H1 (cell line): ENCODE data around the gene GPC4. TPM values are rescaled to one million over a fixed set of nuclear protein-coding genes. Genes with fewer than 3 reads are reported as not detected.

Experiments
- CTCF ChIA-PET: fragments of 300-600 bp; sonication (Branson Sonifier 250); formaldehyde crosslinking; loops from one replicate; lab custom pipeline; 2021; ENCODE audit not compliant: partially characterized antibody; lab: Charles Lee
- POLR2A ChIA-PET: fragments of 300-600 bp; sonication (Branson Sonifier 250); formaldehyde crosslinking; loops from one replicate; lab custom pipeline; 2021; ENCODE audit warnings: inconsistent platforms; ENCODE audit not compliant: partially characterized antibody; lab: Charles Lee
- DNase-seq, 2 experiments: peaks; one replicate each; pipeline versions ENCODE4 v3.0.0 to v3.0.0-alpha.2; 2010 to 2022; ENCODE audit warnings: low spot score in 2 of 2, low read depth in 1 of 2, mixed read lengths in 1 of 2
- FAIRE-seq: peaks from 2 replicates; lab custom pipeline; 2011; peaks lifted over from hg19 to GRCh38; lab: Jason Lieb, UNC
- H2AFZ ChIP-seq: 2 replicates; pipeline ENCODE4 v1.8.1; 2012; ENCODE audit warnings: low read length, inconsistent platforms
- H2AK5ac ChIP-seq: 2 replicates; pipeline ENCODE4 v1.6.1; 2013; ENCODE audit warnings: low read depth, low read length
- H2BK120ac ChIP-seq: replicated peaks from 2 replicates; pipeline ENCODE3; 2013; ENCODE audit warnings: low read depth, low read length, inconsistent platforms
- H2BK12ac ChIP-seq: 2 replicates; pipeline ENCODE4 v1.6.1; 2013; ENCODE audit warnings: low read depth, low read length
- H2BK15ac ChIP-seq: 2 replicates; pipeline ENCODE4 v1.6.1; 2013; ENCODE audit warnings: low read length
- H2BK20ac ChIP-seq: 2 replicates; pipeline ENCODE4 v1.6.1; 2013; ENCODE audit warnings: low read length
- H2BK5ac ChIP-seq: 2 replicates; pipeline ENCODE4 v1.6.1; 2013; ENCODE audit warnings: low read depth, low read length
- H3K14ac ChIP-seq: 2 replicates; pipeline ENCODE4 v1.6.1; 2013; ENCODE audit warnings: inconsistent platforms; ENCODE audit not compliant: insufficient read length
- H3K18ac ChIP-seq: 2 replicates; pipeline ENCODE4 v1.6.1; 2013; ENCODE audit warnings: low read length; ENCODE audit errors: extremely low read depth
- H3K23ac ChIP-seq: 2 replicates; pipeline ENCODE4 v1.6.1; 2013; ENCODE audit warnings: inconsistent platforms; ENCODE audit not compliant: insufficient read length
- H3K23me2 ChIP-seq: 2 replicates; pipeline ENCODE4 v1.6.1; 2013; ENCODE audit warnings: low read depth, low read length
- H3K27ac ChIP-seq: 2 replicates; pipeline ENCODE4 v1.6.1; 2011; ENCODE audit warnings: low read depth, low read length, inconsistent platforms
- H3K27me3 ChIP-seq, 4 experiments: replicated peaks in 1 of 4; 1 replicate in 1 of 4; 2 replicates in 3 of 4; pipeline versions ENCODE4 v1.6.1 to v1.8.1; 2011 to 2013; ENCODE audit warnings: low read length in 3 of 4, mild to moderate bottlenecking in 3 of 4, inconsistent platforms in 2 of 4, mixed read lengths in 2 of 4, moderate library complexity in 1 of 4; ENCODE audit not compliant: control insufficient read depth in 3 of 4, insufficient read depth in 3 of 4; ENCODE audit errors: extremely low read depth in 1 of 4
- H3K36me3 ChIP-seq, 4 experiments: 2 replicates each; pipeline versions ENCODE4 v1.6.1 to v1.8.1; 2011 to 2013; ENCODE audit warnings: mild to moderate bottlenecking in 4 of 4, low read length in 3 of 4, moderate library complexity in 2 of 4, control low read depth in 1 of 4, inconsistent platforms in 1 of 4; ENCODE audit not compliant: insufficient read depth in 4 of 4, control insufficient read depth in 2 of 4
- H3K4ac ChIP-seq: replicated peaks from 2 replicates; pipeline ENCODE3; 2013; ENCODE audit warnings: low read length, low read depth, mixed read lengths, inconsistent platforms; ENCODE audit not compliant: insufficient read length
- H3K4me1 ChIP-seq, 4 experiments: replicated peaks in 1 of 4; 1 replicate in 1 of 4; 2 replicates in 3 of 4; pipeline versions ENCODE4 v1.6.1 to v1.8.1; 2011 to 2013; ENCODE audit warnings: low read length in 3 of 4, inconsistent platforms in 2 of 4, mixed read lengths in 1 of 4; ENCODE audit not compliant: insufficient read depth in 4 of 4, control insufficient read depth in 3 of 4
- H3K4me2 ChIP-seq, 2 experiments: 2 replicates each; pipeline versions ENCODE4 v1.6.1 to v1.8.1; 2011 to 2013; ENCODE audit warnings: low read depth in 2 of 2, low read length in 2 of 2, control low read depth in 1 of 2, inconsistent platforms in 1 of 2, mild to moderate bottlenecking in 1 of 2; ENCODE audit not compliant: insufficient read depth in 1 of 2
- H3K4me3 ChIP-seq, 4 experiments: fragments of 200-600, 300-600 bp in 1 of 4; sonication (generic), shearing (Covaris generic), sonication (Bioruptor Twin) in 1 of 4; 2 replicates each; pipeline versions ENCODE4 v1.5.1 to v1.8.1; 2011 to 2016; ENCODE audit warnings: low read length in 4 of 4, low read depth in 3 of 4, control low read depth in 2 of 4, inconsistent platforms in 2 of 4, mild to moderate bottlenecking in 2 of 4, mixed read lengths in 1 of 4, moderate library complexity in 1 of 4; ENCODE audit not compliant: insufficient read depth in 2 of 4; ENCODE audit errors: extremely low read depth in 1 of 4
- H3K56ac ChIP-seq: replicated peaks from 2 replicates; pipeline ENCODE3; 2013; ENCODE audit warnings: low read depth, mild to moderate bottlenecking, mixed read lengths, low read length, inconsistent platforms; ENCODE audit not compliant: insufficient read length
- H3K79me1 ChIP-seq: 2 replicates; pipeline ENCODE4 v1.6.1; 2013; ENCODE audit warnings: low read depth, low read length, control low read depth
- H3K79me2 ChIP-seq, 2 experiments: 2 replicates each; pipeline versions ENCODE4 v1.6.1 to v1.8.1; 2012 to 2013; ENCODE audit warnings: low read length in 2 of 2, mild to moderate bottlenecking in 2 of 2, inconsistent platforms in 1 of 2; ENCODE audit not compliant: insufficient read depth in 2 of 2, control insufficient read depth in 1 of 2
- H3K9ac ChIP-seq, 4 experiments: replicated peaks in 1 of 4; 1 replicate in 1 of 4; 2 replicates in 3 of 4; pipeline versions ENCODE4 v1.6.1 to v1.8.1; 2011 to 2013; ENCODE audit warnings: low read depth in 3 of 4, low read length in 3 of 4, control low read depth in 2 of 4, mild to moderate bottlenecking in 2 of 4, moderate library complexity in 2 of 4, inconsistent platforms in 1 of 4; ENCODE audit errors: extremely low read depth in 1 of 4
- H3K9me3 ChIP-seq, 2 experiments: 2 replicates each; pipeline versions ENCODE4 v1.6.1 to v1.8.1; 2012 to 2013; ENCODE audit warnings: mild to moderate bottlenecking in 2 of 2, moderate library complexity in 2 of 2, control low read depth in 1 of 2, inconsistent platforms in 1 of 2, low read depth in 1 of 2, low read length in 1 of 2, mixed read lengths in 1 of 2; ENCODE audit not compliant: insufficient read depth in 2 of 2
- H4K20me1 ChIP-seq, 2 experiments: replicated peaks in 1 of 2; 2 replicates each; pipeline versions ENCODE3 to v1.8.1; 2011 to 2013; ENCODE audit warnings: inconsistent platforms in 2 of 2, low read length in 2 of 2, mild to moderate bottlenecking in 1 of 2; ENCODE audit not compliant: insufficient read depth in 2 of 2, control insufficient read depth in 1 of 2
- H4K5ac ChIP-seq: 2 replicates; pipeline ENCODE4 v1.6.1; 2013; ENCODE audit warnings: low read length, low read depth, mixed read lengths, inconsistent platforms; ENCODE audit not compliant: insufficient read length
- H4K8ac ChIP-seq: 2 replicates; pipeline ENCODE4 v1.8.0; 2013; ENCODE audit warnings: mild to moderate bottlenecking, moderate library complexity, low read length, inconsistent platforms; ENCODE audit not compliant: insufficient read depth; ENCODE audit errors: extremely low read depth
- H4K91ac ChIP-seq: replicated peaks from 2 replicates; pipeline ENCODE3; 2013; ENCODE audit warnings: low read length, mixed read lengths, inconsistent platforms; ENCODE audit not compliant: insufficient read length
- ASH2L ChIP-seq: fragments of 200-600, 300-600 bp; sonication (generic); IDR thresholded peaks from one replicate; pipeline ENCODE4 v1.7.1; 2017; ENCODE audit warnings: low read length
- ATF2 ChIP-seq: IDR thresholded peaks from 2 replicates; pipeline ENCODE4 v1.6.1; 2012; ENCODE audit warnings: low read length, inconsistent platforms
- BACH1 ChIP-seq: IDR thresholded peaks from 2 replicates; pipeline ENCODE4 v1.6.1; 2012; ENCODE audit warnings: low read length, improper control_type of control experiment
- BCL11A ChIP-seq, 2 experiments: IDR thresholded peaks; one replicate each; pipeline ENCODE4 v1.6.1; 2011; ENCODE audit warnings: low read depth in 2 of 2, low read length in 2 of 2, mild to moderate bottlenecking in 2 of 2
- BRCA1 ChIP-seq: IDR thresholded peaks from 2 replicates; pipeline ENCODE4 v1.6.1; 2012; ENCODE audit warnings: low read depth, low read length, improper control_type of control experiment
- CEBPB ChIP-seq: IDR thresholded peaks from 2 replicates; pipeline ENCODE4 v1.6.1; 2012; ENCODE audit warnings: low read depth, low read length
- KDM1A ChIP-seq: fragments of 200-600, 300-600 bp; sonication (generic); IDR thresholded peaks from 2 replicates; pipeline ENCODE4 v1.7.1; 2016; ENCODE audit warnings: mild to moderate bottlenecking, low read length, borderline replicate concordance
- MAFK ChIP-seq: IDR thresholded peaks from 2 replicates; pipeline ENCODE4 v1.6.1; 2012; ENCODE audit warnings: low read depth, mild to moderate bottlenecking, improper control_type of control experiment, low read length
- NANOG ChIP-seq: IDR thresholded peaks from 2 replicates; pipeline ENCODE4 v1.6.1; 2011; ENCODE audit warnings: low read length, low read depth, mild to moderate bottlenecking, inconsistent platforms; ENCODE audit not compliant: insufficient read depth, poor library complexity, severe bottlenecking
- POLR2AphosphoS5 ChIP-seq: IDR thresholded peaks from 2 replicates; pipeline ENCODE4 v1.6.1; 2011; ENCODE audit warnings: low read depth, low read length
- TAF1 ChIP-seq: IDR thresholded peaks from 2 replicates; pipeline ENCODE4 v1.6.1; 2011; ENCODE audit warnings: mild to moderate bottlenecking, low read depth, low read length
- TAF7 ChIP-seq: optimal IDR thresholded peaks from 2 replicates; pipeline ENCODE3; 2011; ENCODE audit warnings: low read depth, mild to moderate bottlenecking, inconsistent platforms, low read length, moderate library complexity, borderline replicate concordance
- ZNF274 ChIP-seq: IDR thresholded peaks from 2 replicates; pipeline ENCODE4 v1.7.0; 2012; ENCODE audit warnings: low read length, borderline replicate concordance; ENCODE audit errors: extremely low read depth
- WGBS, 2 experiments: shearing (Covaris generic) in 1 of 2; methylation state at CpG; one replicate each; pipeline versions ENCODE4 v1.1.6 to v1.1.7; 2013 to 2015; ENCODE audit warnings: low lambda C conversion rate in 2 of 2, mixed read lengths in 2 of 2, inconsistent platforms in 1 of 2, low coverage in 1 of 2, missing lambda C conversion rate in 1 of 2; ENCODE audit not compliant: insufficient replicate concordance in 2 of 2, insufficient coverage in 1 of 2, insufficient read length in 1 of 2; ENCODE audit errors: extremely low coverage in 1 of 2, missing lambda C conversion rate in 1 of 2; 5-methylcytosine and 5-hydroxymethylcytosine counted together
- polyA plus RNA-seq, 7 experiments: library from polyadenylated mRNA; depleted of rRNA in 3 of 7; stranded (reverse) in 5 of 7; unstranded in 2 of 7; fragments of >200 nt in 5 of 7; fragments of 200-250 nt in 2 of 7; gene quantifications; 1 replicate in 5 of 7; 2 replicates in 1 of 7; 4 replicates in 1 of 7; pipeline versions ENCODE4 v1.2.1 to v1.2.3, GENCODE V29; 2011 to 2013; ENCODE audit warnings: missing spikeins in 2 of 7, mixed read lengths in 2 of 7
- total RNA-seq: library from RNA; stranded (reverse); fragmentation: NEBNext Ultra II Directional; extraction: Animal tissue kit (Norgen Biotek cat#: 25700); gene quantifications from 2 replicates; pipeline ENCODE4 v1.2.1, GENCODE V29; 2021

GPC4 gene
- total and polyA plus RNA-seq, 2 of the 8 experiments (the other 6 are each of a cell fraction or from before 2014, with no cell fraction given), result 46.8 to 230 TPM

- Histone ChIP-seq H2BK120ac (no peak overlapping the region), H2AK5ac (no peak overlapping the region), H3K27ac (no peak overlapping the region), H3K4me1 (peaks cover 0 to 10% (median 4%) of the 10 kb centered on the region in 4 experiments; a peak in 5 of 7 replicates), H3K36me3 (peaks cover 0 to 39% (median 14%) of the 10 kb centered on the region in 4 experiments; a peak in 4 of 8 replicates), H3K27me3 (no peaks in the 10 kb centered on the region), H3K4me3 (no peak overlapping the region), H4K5ac (no peak overlapping the region), H3K9me3 (no peaks in the 10 kb centered on the region), H2AFZ (no peak overlapping the region), H4K91ac (no peak overlapping the region), H3K9ac (no peak overlapping the region), H3K4ac (no peak overlapping the region), H3K79me1 (peaks cover 2% of the 10 kb centered on the region; the same call in 1 of the 2 replicates), H2BK15ac (no peak overlapping the region), H4K8ac (no peak overlapping the region), H3K56ac (no peak overlapping the region), H3K14ac (no peak overlapping the region), H3K23me2 (no peaks in the 10 kb centered on the region), H2BK5ac (no peak overlapping the region), H2BK12ac (no peak overlapping the region), H3K18ac (no peak overlapping the region), H4K20me1 (peaks cover 2 to 5% of the 10 kb centered on the region in 2 experiments), H3K79me2 (peaks cover 0 to 90% of the 10 kb centered on the region in 2 experiments; a peak in 2 of 4 replicates), H3K23ac (no peak overlapping the region), H3K4me2 (no peak overlapping the region), H2BK20ac (no peak overlapping the region)
- DNase-seq (no peak), FAIRE-seq (no peak)
- CTCF ChIA-PET, result interaction anchor here (1.5 kb wide), 1 partner anchor 7 kb away, joined by 5 read pairs; no protein-coding TSS in a partner anchor
- WGBS, 2 experiments, result 85% methylated on average over 2 of the region's 2 CpGs; no CpG with 5 or more reads in 1 of the 2 experiments
- POLR2A ChIA-PET, result interaction anchor here (0.7 kb wide), 1 partner anchor 18 kb away, joined by 3 read pairs; no protein-coding TSS in a partner anchor
- no peak for TF ChIP-seq MAFK
- no peak for TF ChIP-seq BRCA1
- no peak for TF ChIP-seq TAF1
- no peak for TF ChIP-seq ZNF274
- no peak for TF ChIP-seq BCL11A (IDR thresholded peaks at IDR 0.05; ENCODE audit: low read depth in 2 of 2, low read length in 2 of 2)
- no peak for TF ChIP-seq KDM1A
- no peak for TF ChIP-seq POLR2AphosphoS5
- no peak for TF ChIP-seq BACH1
- no peak for TF ChIP-seq ASH2L
- TF ChIP-seq CEBPB, result no peak
- no peak for TF ChIP-seq ATF2
- no peak for TF ChIP-seq NANOG
- TF ChIP-seq TAF7, result no peak
These were observed 78.0 kb downstream of the GPC4 start for GRCh38 chrX:133337250-133337649.
